Fibroblast of pulmonary artery (primary cell): ENCODE measurements around the gene IL23A.
"Not testable (repeated sequence)": the region's sequence is repeated elsewhere in the genome, so short reads cannot be mapped to it uniquely, and the experiment has no call there.

ENCODE experiments used
- DNase-seq: peaks from one replicate; pipeline ENCODE4 v3.0.0-alpha.2; 2010; ENCODE audit warnings: low read depth
- H3K4me3 ChIP-seq: replicated peaks from 2 replicates; pipeline ENCODE4 v1.5.1; 2011; ENCODE audit warnings: low read depth, mild to moderate bottlenecking, control low read depth, low read length, moderate library complexity
- CTCF ChIP-seq: IDR thresholded peaks from 2 replicates; pipeline ENCODE4 v1.5.1; 2011; ENCODE audit warnings: mild to moderate bottlenecking, control low read depth, low read length, inconsistent platforms; ENCODE audit errors: missing control alignments

The IL23A gene

GRCh38 chr12:56311003-56311402 lies 27.7 kb upstream of the IL23A start:
- DNase-seq = no peak
- H3K4me3 ChIP-seq = no peak overlapping the region
- TF ChIP-seq CTCF = no peak

DNA sequence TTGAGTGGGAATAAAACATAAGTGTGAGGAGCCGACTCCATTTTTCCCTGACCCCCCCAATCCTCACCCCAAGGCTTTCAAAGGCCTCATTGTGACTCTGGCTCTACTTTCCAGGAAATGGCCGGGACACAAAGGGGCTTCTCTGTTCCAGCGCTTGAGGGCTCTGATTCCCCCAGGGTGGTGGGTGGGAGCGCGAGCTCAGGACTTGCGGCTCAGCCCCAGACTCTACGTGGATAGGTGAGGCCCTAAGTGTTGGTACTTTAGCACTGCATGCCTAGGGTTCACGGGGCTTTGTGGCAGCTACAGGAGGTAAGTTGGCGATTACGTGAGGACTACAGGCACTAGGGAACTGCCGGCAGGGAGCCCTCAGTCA lies 23.4 kb upstream of the IL23A start:
- no peak for TF ChIP-seq CTCF
- no peak for DNase-seq
- peak overlapping the region; percentile 93 for H3K4me3 ChIP-seq

- DNase-seq = peak; percentile 98
- peak within 1 kb of the TSS; percentile 93 for H3K4me3 ChIP-seq
- TF ChIP-seq CTCF = no peak
These were observed 22.8 kb upstream of the IL23A start, which contains the start of gene CNPY2 for GRCh38 chr12:56315622-56316473. Gene CNPY2, minus strand, starts transcription at chr12:56315988. Its CDS starts 771 bp downstream, at chr12:56315217.

DNA sequence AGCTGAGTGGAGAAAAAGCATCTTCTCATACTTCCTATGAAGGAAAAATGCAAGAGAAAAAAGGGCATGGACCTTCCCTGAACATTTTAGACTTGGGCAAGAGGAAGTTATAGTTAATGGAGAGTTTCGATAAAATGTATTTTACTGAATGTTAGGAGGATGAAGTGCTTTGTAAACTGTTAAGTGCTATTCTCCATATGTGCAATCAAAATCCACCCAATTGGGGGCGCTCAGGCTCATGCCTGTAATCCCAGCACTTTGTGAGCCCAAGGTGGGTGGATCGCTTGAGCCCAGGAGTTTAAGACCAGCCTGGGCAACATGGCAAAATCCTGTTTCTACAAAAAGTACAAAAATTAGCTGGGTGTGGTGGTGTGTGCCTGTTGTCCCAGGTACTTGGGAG lies 21.0 kb upstream of the IL23A start:
- no peak for TF ChIP-seq CTCF
- DNase-seq = no peak
- no peak overlapping the region for H3K4me3 ChIP-seq

DNA sequence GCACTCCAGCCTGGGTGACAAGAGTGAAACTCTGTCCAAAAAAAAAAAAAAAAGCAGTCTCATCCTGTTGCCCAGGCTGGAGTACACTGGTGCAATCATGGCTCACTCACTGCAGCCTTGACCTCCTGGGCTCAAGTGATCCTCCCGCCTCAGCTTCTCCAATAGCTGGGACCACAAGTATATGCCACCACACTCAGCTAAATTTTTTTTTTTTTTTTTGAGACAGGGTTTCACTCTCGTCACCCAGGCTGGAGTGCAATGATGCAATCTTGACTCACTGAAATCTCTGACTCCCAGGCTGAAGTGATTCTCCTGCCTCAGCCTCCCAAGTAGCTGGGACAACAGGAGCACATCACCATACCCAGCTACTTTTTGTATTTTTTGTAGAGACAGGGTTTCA lies 17.7 kb upstream of the IL23A start:
- H3K4me3 ChIP-seq = no peak overlapping the region
- TF ChIP-seq CTCF = no peak
- no peak for DNase-seq

DNA sequence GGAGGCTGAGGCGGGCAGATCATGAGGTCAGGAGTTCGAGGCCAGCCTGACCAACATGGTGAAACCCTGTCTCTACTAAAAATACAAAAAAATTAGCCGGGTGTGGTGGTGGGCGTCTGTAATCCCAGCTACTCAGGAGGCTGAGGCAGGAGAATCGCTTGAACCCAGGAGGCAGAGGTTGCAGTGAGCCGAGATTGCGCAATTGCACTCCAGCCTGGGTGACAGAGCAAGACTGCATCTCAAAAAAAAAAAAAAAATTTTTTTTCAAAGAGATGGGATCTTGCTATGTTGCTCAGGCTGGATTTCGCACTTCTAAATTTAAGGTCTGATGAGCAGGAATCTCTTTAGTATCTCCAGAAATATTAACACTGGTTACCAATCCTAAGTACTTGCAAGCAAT lies 17.1 kb upstream of the IL23A start:
- DNase-seq, H3K4me3 ChIP-seq: not testable (repeated sequence)

DNA sequence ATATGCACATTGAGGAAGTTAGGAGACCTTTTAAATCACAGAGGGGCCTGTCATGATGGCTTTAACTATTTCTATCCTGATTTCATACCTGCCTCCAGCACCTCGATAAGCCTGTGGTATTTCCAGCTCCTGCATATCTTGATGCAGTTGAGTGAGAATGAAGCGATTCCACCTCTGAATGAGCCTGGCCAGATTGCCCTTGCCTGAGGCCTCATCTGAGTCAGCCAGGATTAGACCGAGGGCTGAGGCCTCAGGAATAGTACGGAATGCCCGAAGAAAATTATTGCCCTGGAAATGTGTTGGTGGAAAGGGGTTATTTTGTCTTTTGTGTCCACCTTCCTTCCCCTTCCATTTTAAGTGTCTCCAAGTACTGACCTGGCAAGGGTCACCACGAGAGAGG lies 14.5 kb upstream of the IL23A start:
- no peak overlapping the region for H3K4me3 ChIP-seq
- DNase-seq = no peak
- TF ChIP-seq CTCF = no peak
